Femur (tissue), 1 donor: ENCODE data around the gene CABP4.
"Not testable (repeated sequence)": the region's sequence is repeated elsewhere in the genome, so short reads cannot be mapped to it uniquely, and the experiment has no call there.

Source experiments
- DNase-seq: peaks from one replicate; pipeline ENCODE4 v3.0.0-alpha.2; 2017

CABP4 gene

DNA sequence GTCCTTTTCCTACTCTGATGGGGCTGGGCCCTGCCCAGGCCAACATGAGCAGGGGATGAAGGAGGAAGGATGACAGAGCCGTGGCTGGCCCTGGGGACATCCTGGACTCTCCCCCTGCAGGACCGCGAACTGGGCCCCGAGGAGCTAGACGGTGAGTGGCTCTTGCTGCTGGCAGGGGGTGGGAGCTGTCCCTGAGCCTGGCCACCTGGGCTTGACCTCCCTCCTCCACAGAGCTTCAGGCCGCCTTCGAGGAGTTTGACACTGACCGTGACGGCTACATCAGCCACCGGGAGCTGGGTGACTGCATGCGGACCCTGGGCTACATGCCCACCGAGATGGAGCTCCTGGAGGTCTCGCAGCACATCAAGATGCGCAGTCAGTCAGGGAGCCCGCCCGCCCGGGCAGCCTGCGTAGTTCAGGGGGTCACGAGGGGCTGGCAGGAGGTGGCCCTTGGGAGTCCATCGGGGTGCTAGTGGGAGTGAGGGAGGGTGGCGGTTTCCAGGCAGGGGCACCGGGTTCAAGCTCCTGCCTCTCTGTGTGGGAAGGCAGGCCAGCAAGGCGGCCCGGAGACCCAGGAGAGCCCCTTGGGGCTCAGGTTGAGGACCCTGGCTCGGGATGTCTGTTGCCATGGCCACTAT lies 1.0 kb downstream of the CABP4 start:
- no peak for DNase-seq

DNA sequence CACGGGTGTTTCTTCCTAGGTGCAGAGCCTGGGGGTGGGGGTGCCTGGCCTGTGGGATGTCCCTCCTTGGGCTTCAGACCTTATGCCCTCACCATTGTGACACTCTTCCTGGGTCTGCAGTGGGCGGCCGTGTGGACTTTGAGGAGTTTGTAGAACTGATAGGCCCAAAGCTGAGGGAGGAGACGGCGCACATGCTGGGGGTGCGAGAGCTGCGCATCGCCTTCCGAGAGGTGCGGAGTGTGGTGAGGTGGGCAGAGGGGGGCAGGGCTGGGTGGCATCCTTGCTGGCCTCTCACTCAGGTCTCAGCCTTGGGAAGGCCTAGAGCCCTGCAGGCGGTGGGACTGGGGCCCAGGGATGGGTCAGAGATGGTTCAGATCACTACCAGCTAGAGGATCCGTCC lies 2.3 kb downstream of the CABP4 start:
- DNase-seq: no peak

DNA sequence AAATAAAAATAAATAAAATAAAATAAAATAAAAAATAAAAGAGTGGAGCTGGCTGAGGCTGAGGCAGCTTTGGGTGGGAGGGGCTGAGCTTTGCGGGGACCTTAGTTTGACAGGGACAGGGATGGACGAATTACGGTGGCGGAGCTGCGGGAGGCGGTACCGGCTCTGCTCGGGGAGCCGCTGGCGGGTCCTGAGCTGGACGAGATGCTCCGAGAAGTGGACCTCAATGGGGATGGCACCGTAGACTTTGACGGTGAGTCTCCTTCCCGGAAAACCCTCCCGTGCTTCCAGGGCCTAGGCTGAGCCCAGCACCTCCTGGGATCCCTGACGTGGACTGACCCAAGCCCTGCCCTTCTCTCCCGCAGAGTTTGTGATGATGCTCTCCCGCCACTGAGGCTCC lies 3.1 kb downstream of the CABP4 start:
- no peak for DNase-seq

DNA sequence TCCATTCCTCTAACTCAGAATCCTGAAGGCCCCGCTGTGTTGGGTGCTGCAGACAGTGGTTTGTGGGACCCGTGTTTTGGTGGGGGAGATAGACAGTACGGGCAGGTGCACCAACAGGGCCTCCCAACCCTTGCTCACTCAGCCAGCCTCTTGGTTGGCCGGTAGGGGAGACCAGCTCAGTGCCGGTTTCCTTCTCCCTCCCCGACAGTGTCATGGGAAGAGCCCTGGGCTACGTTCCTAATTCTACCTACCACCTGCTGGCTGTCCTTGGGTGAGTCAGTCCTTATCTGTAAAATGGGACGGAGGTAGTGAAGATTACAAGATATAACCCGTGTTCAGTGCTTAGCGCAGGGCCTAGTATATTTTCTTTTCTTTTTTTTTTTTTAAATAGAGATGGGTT lies 8.0 kb downstream of the CABP4 start:
- DNase-seq: no peak

DNA sequence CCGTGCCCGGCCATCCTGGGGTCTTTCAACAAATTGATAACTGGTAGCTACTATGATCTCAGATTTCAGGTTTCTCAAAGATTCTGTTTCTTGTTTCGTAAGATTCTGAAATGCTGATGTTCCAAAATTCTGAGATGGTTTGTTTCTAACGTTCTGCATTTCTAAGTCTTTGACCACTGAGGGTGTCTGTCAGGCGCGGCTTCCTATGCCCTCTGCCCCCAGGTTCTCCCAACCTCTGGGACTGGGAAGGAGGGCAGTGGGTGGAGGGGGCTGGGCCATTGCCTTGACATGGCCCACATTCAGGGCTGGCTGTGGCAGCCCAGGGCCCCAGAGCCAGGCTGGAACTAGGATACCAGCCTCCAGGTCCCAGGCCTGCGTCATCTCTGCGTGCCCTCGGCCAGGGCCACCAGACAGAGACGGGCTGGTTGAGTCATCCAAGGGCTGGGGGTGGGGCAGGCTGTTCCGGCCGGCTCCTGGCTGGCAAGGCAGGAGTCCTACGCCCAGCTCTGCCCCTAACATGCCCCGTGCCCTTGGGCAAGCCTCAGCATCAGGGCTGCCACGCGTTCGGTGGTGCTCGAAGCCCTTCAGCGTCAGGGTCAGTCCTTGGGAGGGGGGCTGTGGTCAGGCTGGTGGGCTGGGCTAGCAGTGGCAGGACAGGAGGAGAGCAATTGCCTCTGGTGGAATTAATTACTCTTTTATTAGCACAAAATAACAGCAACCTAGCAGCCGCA lies 8.7 kb downstream of the CABP4 start:
- DNase-seq: no peak

DNA sequence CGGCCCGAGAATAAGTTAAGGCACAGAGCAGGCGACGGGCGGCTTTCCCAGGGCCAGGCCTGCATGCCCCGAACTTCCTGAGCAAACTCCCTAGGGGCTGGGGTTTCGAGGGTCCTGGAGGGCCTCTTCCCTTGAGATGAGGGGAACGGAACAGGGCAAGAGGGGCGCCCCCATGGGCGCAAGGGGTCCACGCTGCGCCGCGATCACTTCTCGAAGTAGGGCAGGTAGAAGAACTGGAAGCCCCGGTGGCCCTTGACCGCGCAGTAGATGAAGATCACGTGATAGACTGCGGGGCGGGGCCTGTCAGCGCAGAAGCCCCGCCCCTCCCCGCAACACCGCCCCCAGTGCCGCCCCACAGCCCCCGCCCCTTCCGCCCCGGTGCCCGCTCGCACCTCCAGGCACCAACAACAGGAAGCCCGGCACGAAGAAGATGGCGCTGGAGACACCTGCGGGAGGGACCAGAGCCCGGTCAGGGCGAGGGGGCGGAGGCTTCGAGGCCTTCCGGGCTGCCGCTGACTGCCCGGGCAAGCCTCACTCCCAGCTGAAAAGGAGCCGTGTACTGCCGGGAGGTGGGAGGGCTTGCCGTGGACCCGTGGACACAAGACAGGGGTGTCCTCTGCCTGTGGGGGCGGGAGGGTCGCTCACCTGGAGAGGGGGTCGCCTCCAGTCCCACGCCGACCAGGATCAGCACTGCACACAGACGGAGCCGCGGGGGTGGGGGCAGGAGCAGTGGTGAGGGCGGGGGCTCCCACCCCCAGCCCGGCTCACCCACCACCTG lies 9.4 kb downstream of the CABP4 start:
- peak; percentile 90 for DNase-seq

DNA sequence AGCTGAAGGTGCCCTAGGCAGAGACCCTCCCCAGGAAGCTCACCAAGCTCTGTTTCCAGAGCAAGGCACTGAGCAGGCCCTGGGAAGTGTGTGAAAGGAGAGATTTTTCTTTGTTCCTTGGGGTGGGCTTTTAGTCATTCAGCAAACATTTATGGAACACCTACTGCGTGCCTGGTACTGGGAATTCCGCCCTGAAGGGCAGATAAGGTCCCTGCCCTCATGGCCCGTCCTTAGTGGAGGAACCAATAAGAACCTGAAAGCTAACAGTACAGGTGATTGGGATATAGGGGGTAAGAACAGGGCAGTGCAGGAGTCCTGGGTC lies 10.0 kb downstream of the CABP4 start:
- no peak for DNase-seq

DNA sequence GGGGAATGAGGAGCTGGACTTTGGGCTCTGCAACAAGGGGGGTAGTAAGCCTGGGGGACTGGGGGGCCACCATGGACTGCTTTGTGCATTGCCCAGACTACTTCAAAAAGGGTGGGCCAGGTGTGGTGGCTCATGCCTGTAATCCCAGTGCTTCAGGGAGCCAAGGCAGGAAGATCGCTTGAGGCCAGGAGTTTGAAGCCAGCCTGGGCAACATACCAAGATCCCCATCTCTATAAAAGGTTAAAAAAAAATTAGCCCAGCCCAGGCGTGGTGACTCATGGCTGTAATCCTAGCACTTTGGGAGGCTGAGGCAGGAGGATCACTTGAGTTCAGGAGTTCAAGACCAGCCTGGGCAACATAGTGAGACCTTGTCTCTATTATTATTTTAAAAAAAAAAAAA lies 10.4 kb downstream of the CABP4 start:
- DNase-seq: not testable (repeated sequence)

DNA sequence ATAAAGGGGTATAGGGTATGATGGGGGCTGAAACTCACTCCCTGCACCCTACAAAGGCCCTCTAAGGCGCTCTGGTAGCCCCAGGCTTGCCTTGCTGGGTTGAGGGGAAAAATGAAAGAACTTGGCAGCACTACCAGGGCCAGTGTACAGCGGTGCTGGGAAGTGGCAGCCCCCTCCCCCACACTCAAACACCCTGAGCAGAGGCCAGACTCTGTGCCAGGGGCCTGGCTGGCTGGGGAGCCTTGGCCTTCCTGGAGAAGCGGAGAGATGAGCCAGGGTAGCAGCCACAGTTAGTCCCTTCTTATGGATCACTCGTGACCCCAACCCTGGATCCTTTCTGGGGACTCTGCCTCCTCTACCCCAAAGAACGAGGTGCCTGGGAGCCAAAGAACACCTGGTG lies 11.2 kb downstream of the CABP4 start:
- DNase-seq: no peak

DNA sequence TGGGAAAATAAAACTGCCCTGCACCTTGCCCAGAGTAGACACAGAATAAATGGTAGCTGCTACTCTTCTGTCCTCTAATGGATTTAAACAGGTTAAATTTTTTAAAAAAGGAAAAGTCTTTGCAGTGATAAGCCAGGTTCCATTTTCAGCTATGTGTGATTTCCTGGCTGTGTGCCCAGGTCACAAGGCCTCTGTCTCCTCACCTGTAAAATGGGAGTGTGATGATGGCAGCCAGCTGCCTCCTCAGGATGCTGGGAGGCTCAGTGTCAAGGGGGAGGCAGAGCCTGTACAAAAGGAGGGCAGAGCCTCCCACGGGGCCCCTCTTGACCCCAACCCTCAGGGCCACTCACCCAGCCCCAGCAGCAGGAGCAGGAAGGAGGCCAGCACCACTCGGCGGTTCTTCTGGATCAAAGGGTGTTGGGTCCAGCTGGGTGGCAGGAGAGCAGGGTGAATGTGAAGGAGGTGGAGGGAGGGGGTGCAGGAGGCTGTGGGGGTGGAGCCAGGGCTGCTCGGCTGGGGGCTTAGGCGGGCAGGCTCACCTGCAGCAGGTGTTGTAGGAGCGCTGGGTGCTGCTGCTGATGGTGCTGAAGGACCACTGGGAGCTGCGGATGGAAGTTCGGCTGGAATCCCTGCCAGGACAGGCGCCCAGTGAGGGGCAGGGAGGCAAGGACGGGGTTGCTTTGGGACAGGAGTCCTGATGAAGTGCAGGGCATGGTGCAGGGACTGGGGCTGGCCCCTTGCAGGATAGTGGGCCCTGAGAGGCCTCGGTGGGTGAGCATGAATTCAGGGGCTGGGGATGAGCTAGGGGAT lies 12.0 kb downstream of the CABP4 start:
- DNase-seq: no peak

DNA sequence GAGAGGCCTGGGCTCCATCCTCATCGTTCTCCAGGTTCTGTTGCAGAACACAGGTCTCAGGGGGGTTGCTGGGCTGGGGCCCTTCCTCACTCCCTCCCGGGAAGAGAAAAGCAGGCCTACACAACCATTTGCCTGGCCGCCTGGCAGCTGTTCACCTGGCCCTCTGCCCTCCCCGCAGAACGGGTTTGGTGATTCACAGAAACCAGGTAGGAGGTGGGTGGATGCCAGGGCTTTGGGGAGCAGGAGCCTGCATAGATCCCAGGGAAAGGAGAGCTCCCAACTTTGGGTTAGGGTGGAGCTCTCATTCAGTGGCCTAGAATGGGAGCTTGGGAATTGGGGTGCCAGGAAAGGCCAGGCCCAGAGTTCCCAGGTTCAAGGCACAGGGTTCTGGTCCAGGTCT lies 12.9 kb downstream of the CABP4 start:
- DNase-seq: no peak

DNA sequence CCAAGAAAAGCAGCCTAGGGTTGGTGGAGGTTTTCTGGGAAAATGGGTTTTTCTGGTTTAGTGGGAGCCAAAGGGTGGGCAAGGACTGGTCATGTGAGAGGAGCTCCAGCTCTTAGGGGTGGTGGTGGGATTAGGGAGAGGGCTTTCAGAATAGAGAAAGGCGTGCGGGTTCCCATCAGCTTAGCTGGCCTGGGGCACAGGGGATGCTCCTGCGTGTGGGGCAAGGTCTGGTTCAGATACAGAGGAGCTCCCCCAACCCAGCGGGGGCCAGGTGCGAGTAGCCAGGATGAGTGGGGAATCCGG lies 13.3 kb downstream of the CABP4 start:
- no peak for DNase-seq

DNA sequence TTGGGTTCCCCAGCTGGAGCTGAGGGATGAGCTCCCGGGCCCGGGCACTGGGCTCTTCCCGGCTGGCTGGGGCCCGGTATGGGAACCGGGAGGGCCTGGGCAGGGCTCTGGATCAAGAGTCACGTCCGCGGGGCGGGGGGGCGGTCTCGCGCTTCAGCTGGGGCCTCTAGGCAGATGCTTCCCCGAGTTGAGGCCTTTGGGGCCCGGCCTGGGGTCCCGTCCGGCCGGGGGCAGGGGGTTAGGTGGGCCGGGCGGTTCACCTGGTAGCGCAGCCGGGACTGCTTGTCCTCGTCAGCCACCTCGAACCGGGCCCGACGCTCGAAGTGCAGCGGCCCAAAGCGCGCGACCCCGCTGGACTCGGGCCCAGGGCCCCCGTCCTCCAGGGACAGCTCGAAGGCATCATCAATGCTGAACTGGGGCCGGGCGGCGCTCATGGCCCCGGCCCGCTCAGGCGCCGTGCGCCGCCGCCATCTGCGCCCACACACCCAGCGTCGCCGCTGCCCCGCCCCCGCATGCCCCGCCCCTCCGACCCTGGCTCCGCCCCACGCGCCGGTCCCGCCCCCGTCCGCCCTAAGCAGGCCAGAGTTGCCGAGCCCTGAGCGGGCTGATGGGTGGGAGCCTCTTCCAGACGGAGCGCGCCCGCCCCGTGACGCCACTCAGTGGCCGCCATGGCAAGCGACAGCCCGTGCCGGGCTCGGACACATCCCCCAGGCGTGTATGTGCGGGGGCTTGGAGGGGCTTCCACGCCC lies 13.8 kb downstream of the CABP4 start, which contains the start of gene TMEM134:
TSS of gene TMEM134 (minus strand) at position 493 of the 749 bp plus-strand sequence. CDS start at position 434, 59 bp downstream.
- DNase-seq: peak; percentile 96

DNA sequence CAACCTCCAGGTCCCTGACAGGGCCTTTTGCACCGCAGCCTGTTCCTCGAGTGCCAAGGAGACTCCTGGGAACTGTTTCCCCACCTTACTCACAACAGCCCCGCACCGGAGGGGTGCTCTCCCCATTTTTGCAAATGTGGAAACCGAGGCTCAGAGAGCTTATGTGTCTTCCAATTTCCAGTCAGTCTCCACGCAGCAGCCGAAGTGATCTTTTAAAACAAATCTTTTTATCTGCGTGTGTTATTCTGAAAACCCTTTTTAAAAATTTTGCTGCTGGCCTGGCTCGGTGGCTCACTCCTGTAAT lies 14.3 kb downstream of the CABP4 start:
- no peak for DNase-seq

DNA sequence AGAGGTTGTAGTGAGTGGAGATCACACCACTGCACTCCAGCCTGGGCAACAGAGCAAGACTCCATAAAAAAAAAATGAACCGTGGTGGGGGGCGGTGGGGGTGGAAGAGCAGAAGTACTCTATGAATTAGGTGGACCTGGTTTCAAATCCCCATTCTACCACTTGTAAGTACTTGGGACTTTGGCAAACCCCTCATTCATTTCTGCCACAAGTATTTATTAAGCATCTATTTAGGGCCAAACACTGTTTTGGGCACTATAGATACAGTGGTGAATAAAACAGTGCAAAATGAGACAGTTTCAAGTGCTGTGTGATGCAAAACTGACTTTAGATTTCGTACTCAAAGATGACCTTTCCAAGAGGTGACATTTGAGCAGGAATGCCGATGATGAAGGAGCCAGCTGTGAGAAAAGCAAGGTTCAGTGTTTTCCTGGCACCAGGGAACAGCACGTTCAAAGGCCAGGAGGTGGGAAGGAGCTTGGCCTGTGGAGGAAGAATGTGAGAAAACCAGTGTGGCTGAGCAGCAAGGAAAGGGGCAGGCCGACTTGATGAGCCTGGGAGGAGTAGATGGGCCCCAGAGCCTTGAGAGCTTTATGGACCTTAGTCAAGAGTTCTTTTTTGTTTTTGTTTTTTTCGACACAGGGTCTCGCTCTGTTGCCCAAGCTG lies 15.3 kb downstream of the CABP4 start:
- DNase-seq: no peak

DNA sequence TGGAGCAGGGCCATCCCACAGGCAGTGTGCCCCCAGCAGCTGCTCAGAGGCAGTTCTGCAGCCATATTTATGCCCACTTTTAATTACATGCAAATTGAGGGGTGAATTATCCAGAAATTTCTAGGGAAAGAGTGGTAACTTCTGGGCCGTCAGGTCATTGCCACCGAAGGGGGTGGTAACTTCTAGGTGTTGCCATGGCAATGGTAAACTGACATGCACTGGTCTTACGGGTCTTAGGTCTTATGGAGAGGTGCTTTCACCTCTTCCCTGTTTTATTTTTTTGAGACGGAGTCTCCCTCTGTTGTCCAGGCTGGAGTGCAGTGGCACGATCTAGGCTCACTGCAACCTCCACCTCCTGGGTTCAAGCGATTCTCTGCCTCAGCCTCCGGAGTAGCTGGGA lies 17.7 kb downstream of the CABP4 start:
- no peak for DNase-seq

DNA sequence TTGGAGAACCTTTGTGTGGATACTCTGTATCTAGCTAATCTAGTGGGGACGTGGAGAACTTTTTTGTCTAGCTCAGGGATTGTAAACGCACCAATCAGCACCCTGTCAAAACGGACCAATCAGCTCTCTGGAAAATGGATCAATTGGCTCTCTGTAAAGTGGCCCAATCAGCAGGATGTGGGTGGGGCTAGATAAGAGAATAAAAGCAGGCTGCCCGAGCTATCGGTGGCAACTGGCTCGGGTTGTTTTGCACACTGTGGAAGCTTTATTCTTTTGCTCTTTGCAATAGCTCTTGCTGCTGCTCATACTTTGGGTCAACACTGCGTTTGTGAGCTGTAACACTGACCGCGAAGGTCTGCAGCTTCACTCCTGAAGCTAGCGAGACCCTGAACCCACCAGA lies 21.5 kb downstream of the CABP4 start:
- not testable (repeated sequence) for DNase-seq

DNA sequence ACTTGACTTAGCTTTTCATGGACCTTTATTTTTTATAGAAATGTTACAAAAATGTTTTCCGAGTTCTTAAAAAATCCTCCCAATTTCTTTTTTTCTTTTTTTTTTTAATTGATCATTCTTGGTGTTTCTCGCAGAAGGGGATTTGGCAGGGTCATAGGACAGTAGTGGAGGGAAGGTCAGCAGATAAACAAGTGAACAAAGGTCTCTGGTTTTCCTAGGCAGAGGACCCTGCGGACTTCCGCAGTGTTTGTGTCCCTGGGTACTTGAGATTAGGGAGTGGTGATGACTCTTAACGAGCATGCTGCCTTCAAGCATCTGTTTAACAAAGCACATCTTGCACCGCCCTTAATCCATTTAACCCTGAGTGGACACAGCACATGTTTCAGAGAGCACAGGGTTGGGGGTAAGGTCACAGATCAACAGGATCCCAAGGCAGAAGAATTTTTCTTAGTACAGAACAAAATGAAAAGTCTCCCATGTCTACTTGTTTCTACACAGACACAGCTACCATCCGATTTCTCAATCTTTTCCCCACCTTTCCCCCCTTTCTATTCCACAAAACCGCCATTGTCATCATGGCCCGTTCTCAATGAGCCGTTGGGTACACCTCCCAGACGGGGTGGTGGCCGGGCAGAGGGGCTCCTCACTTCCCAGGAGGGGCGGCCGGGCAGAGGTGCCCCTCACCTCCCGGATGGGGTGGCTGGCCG lies 22.3 kb downstream of the CABP4 start:
- DNase-seq: not testable (repeated sequence)

DNA sequence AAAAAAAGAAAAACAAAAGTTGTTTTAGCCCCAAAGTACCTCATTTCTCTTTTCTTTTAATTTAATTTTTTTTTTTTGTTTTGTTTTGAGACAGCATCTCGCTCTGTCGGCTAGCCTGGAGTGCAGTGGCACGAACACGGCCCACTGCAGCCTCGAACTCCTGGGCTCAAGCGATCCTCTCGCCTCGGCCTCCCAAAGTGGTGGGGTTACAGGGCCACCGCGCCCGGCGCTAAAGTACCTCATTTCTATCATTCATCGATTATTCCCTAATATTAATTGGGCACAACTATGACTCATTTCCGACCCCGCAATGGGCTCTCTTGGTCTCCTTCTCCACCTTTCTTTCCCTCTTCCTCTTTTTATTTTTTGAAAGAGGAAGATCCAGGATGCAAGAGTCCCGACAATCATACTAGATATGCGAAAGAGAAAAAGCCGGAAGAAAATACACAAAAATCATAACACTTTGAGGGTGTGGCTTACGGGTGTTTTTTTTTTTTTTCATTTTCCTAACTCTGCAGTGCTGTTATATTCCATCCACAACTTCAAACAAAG lies 27.2 kb downstream of the CABP4 start:
- no peak for DNase-seq

DNA sequence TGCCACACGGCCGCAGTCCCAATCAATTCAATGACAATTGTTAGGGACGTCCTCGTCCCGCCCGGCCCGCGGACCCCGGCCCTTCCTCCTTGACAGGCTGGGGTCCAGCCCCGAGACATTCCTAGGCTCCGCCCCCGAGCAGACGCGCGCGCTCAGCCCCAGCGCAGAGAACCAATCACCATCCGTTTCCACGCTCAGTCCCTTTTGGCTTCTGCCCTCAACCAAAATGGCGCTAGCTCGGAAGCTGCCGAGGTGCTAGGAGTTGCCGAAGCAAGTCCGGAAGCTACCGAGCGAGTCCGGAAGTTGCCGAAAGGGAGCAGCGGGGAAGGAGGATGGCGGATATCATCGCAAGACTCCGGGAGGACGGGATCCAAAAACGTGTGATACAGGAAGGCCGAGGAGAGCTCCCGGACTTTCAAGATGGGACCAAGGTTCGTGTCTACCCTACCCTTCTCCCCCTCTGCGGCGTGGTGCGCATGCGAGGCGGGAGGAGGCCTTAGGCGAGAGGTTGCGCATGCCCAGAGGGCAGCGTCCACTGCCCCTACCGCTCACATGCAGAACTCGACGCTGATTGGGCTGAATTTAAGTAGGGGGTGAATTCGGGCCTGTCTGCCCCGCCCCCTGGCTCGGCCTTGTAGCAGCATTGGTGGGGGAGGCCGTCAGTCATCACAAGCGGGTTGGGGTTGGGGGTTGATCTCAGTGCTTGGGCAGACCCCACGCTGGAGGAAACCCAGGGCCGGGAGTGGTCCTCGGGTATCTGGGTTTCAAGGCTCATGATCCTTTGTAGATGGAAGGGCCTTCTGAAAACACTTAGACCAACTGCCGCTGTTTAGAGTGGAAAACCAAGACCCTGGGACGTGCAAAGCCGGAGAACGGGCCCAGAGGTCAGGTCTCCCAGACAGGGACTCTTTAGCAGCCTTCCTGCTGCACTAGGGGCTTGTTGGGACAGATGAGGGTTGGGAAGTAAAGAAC lies 28.0 kb downstream of the CABP4 start, which contains the start of gene AIP:
TSS of gene AIP (plus strand) at position 200 of the 972 bp plus-strand sequence. CDS start at position 333, 133 bp downstream.
- peak; percentile 99 for DNase-seq
